ENCODE measurements around the gene EHBP1.

- TF ChIP-seq CTCF (conservative IDR thresholded peaks at IDR 0.05; ENCODE audit: low read depth, low read length) (no peak), EZH2 (IDR thresholded peaks at IDR 0.05; ENCODE audit: borderline replicate concordance, low read depth, low read length, poor library complexity, severe bottlenecking) (no peak)
Observed at GRCh38 chr2:63051795-63052333, 346.4 kb downstream of the EHBP1 start.
